ENCODE measurements around the gene TMEM35B.

DNA sequence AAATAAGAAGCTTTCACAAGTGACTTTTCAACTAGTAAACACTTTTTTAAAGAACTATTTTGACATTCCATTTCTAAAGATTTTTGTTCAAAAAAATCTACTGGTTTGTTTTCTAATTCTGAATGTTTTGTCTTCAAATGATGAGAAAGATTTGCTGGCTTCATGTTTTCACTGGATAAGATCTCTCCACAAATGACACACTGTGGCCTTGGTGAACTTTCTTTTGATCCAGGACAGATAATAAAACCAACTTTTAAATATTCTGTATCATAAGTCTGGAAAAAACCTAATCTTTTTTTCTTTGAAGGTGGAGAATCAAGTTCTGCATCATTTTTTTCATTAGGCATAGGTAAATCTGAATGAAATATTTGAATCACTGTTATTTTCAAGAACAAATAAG is 3.4 kb upstream of the TMEM35B start:
- no peak for TF ChIP-seq POLR2A (IDR thresholded peaks at IDR 0.05)
- TF ChIP-seq, protein P1, sequence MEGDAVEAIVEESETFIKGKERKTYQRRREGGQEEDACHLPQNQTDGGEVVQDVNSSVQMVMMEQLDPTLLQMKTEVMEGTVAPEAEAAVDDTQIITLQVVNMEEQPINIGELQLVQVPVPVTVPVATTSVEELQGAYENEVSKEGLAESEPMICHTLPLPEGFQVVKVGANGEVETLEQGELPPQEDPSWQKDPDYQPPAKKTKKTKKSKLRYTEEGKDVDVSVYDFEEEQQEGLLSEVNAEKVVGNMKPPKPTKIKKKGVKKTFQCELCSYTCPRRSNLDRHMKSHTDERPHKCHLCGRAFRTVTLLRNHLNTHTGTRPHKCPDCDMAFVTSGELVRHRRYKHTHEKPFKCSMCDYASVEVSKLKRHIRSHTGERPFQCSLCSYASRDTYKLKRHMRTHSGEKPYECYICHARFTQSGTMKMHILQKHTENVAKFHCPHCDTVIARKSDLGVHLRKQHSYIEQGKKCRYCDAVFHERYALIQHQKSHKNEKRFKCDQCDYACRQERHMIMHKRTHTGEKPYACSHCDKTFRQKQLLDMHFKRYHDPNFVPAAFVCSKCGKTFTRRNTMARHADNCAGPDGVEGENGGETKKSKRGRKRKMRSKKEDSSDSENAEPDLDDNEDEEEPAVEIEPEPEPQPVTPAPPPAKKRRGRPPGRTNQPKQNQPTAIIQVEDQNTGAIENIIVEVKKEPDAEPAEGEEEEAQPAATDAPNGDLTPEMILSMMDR (IDR thresholded peaks at IDR 0.05) = no peak
